ENCODE data around the gene TNRC6C. TPM values are rescaled to one million over a fixed set of nuclear protein-coding genes. Genes with fewer than 3 reads are reported as not detected.

TNRC6C gene
- total RNA-seq, 4 donors from 2014 or later = 6.4 to 20.5 (median 10.5) TPM

DNA sequence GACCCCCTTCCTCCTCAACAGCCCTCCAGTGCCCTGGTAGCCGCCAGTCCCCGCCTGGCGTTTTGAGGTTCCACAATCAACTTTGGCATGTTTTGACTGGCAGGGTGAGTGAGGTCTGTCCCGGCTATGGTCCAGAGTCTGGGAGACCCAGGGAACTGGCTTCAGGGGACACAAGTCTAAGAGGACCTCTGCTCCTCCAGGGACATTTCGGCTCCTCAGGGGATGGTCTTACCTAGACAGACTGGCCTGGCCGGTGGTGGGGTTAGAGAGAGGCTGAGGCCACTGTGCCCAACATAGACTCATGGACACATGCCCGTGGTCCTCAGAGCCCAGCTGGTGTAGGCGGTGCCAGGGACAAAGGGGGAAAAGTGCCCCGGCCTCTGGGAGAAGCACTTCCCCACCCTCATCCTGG is 174.3 kb downstream of the TNRC6C start:
- DNase-seq (ENCODE audit: low spot score) = no peak
- TF ChIP-seq, protein P1, sequence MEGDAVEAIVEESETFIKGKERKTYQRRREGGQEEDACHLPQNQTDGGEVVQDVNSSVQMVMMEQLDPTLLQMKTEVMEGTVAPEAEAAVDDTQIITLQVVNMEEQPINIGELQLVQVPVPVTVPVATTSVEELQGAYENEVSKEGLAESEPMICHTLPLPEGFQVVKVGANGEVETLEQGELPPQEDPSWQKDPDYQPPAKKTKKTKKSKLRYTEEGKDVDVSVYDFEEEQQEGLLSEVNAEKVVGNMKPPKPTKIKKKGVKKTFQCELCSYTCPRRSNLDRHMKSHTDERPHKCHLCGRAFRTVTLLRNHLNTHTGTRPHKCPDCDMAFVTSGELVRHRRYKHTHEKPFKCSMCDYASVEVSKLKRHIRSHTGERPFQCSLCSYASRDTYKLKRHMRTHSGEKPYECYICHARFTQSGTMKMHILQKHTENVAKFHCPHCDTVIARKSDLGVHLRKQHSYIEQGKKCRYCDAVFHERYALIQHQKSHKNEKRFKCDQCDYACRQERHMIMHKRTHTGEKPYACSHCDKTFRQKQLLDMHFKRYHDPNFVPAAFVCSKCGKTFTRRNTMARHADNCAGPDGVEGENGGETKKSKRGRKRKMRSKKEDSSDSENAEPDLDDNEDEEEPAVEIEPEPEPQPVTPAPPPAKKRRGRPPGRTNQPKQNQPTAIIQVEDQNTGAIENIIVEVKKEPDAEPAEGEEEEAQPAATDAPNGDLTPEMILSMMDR (IDR thresholded peaks at IDR 0.05) = no peak
- ATAC-seq (ENCODE audit: low FRiP score) = no peak

DNA sequence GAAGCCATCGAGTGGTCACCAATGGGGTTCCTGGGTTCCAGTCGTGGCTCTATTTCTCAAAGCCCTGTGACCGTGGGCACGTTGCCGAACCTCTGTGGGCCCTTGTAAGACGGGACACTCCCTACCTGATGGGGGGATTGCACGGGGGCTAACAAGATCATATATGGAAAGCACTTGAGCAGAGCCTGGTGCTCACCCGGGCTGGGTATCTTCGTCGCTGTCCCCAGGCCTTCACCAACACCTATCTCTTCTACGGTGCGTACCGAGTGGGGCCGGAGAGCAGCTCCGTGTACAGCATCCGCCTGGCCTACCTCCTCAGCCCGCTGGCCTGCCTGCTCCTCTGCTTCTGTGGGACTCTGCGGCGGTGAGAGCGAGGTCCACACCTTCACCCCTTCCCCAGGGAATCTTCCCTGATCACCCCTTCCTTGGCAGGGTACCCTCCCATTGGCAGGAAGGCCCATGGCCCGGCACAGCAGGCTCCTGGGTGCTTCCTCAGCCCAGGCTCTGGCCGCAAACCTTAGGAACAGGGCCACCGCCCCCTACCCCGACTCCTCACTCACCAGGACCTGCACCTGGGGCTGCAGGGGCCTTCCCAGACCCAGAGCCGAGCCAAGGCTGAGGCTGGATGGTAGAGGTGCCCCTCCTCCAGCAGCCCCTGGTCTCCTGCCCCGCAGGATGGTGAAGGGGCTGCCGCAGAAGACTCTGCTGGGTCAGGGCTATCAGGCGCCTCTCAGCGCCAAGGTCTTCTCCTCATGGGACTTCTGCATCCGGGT is 174.9 kb downstream of the TNRC6C start:
- TF ChIP-seq, protein P1 (IDR thresholded peaks at IDR 0.05) = no peak
- no peak for ATAC-seq (ENCODE audit: low FRiP score)
- DNase-seq (ENCODE audit: low spot score) = no peak

DNA sequence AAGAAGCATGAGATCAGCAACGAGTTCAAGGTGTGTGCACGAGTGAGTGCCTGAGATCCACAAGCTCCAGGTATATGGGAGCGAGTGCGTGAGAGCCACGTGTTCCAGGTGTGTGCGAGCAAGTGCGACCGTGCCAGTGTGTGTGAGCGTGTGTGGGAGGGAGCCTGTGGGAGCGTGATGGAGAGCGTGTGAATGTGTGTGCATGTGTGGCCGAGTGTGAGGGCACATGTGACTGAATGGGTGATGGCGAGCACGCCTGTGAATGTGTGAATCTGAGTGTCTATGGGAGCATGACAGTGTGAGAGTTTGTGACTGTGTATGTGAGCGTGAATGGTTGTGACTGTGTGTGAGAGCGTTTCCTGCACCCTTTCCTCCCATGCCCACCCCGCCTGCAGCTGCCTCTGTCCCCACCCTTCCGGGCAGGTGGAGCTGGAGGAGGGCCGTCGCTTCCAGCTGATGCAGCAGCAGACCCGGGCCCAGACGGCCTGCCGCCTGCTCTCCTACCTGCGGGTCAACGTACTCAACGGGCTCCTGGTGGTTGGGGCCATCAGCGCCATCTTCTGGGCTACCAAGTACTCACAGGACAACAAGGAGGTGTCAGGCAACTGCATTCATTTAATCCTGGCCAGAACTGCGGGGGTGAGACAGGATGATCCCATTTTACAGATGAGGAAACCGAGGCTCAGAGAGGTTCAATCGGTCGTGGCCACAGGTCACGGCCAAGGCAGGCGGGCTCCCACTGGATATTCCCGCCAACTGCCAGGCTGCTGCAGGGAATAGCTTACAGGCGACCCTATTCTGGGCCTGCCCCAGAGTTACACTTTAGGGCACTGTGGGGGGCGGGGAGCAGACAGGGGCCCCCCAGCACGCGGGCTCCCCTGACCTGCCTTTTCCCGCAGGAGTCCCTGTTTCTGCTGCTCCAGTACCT is 175.7 kb downstream of the TNRC6C start:
- DNase-seq (ENCODE audit: low spot score) (no peak), ATAC-seq (ENCODE audit: low FRiP score) (no peak)
- TF ChIP-seq, protein P1 (IDR thresholded peaks at IDR 0.05) = no peak

DNA sequence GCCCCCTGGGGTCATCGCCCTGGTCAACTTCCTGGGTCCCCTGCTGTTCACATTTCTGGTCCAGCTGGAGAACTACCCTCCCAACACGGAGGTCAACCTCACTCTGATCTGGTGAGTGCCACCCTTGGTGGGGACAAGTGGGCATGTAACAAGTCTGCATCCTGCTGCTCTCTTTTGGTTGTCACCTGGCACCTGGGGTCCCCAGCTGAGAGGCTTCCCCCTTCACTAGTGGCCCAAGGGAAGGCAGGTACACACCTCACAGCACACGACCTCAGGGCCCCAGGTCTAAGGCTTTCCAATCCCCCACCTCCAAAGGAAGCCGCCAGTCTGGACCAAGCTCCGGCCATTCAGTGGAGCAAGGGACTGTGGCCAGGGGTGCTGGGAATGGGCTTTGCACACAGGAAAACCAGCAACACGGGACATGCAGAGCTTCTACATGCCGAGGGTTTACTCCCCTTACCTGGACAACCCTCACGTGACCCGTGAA is 176.4 kb downstream of the TNRC6C start:
- TF ChIP-seq, protein P1 (IDR thresholded peaks at IDR 0.05) = no peak
- ATAC-seq (ENCODE audit: low FRiP score) = no peak
- no peak for DNase-seq (ENCODE audit: low spot score)

DNA sequence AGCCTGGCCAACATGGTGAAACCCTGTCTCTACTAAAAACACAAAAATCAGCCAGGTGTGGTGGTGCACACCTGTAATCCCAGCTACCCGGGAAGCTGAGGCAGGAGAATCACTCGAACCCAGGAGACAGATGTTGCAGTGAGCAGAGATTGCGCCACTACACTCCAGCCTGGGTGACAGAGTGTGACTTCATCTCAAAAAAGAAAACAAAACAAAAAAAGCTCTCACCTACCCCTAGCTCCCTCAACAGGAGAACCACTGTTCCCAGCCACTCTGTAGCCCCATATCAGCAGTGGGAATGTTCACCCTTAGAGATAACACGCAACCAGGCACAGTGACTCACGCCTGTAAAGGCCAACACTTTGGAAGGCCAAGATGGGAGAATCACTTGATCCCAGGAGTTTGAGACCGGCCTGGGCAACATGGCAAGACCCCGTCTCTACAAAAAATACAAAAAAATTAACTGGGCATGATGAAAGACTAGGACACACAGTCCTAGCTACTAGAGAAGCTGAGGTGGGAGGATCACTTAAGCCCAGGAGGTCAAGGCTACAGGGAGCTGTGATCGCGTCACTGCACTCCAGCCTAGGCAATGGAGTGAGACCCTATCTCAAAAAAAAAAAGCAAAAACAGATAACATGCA is 177.5 kb downstream of the TNRC6C start:
- ATAC-seq (ENCODE audit: low FRiP score) = no peak
- TF ChIP-seq, protein P1 (IDR thresholded peaks at IDR 0.05) = no peak
- DNase-seq (ENCODE audit: low spot score) = no peak

DNA sequence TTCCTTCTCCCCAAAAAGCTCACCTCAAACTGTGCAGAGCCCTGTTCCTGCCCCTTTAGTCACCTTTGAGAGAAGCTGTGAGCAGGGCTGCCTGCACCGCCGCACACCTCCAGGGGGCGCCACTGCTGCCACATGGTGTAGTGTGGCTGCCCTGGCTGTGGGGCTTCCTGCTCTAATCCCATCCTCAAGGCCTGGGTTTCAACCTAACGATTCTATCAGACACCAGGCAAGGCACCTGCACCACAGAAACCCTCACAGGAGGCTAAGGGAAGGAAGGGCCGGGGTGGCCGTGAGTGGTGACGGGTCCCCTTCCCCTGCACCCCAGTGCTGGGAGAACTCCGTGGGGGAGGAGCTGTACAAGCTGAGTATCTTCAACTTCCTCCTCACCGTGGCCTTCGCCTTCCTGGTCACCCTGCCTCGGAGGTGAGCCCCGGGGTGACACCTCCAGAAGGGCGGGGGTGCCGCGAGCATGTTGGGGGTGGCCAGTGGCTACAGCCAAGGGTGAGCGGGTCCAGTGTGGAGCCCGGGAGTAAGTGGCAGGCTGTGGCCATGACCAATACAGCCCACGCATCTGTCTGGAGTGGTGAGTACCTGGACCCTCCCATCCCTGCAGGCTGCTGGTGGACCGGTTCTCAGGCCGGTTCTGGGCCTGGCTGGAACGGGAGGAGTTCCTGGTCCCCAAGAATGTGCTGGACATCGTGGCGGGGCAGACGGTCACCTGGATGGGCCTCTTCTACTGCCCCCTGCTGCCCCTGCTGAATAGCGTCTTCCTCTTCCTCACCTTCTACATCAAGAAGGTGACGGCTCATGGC is 179.1 kb downstream of the TNRC6C start:
- TF ChIP-seq, protein P1 (IDR thresholded peaks at IDR 0.05) = no peak
- no peak for DNase-seq (ENCODE audit: low spot score)
- ATAC-seq (ENCODE audit: low FRiP score) = no peak

Measured in omental fat pad (tissue), 4 donors.